ENCODE data around the gene CCIN. TPM values are rescaled to one million over a fixed set of nuclear protein-coding genes. Genes with fewer than 3 reads are reported as not detected.

CCIN gene
- total RNA-seq, 1 experiment from 2014 or later: 0.20 TPM

DNA sequence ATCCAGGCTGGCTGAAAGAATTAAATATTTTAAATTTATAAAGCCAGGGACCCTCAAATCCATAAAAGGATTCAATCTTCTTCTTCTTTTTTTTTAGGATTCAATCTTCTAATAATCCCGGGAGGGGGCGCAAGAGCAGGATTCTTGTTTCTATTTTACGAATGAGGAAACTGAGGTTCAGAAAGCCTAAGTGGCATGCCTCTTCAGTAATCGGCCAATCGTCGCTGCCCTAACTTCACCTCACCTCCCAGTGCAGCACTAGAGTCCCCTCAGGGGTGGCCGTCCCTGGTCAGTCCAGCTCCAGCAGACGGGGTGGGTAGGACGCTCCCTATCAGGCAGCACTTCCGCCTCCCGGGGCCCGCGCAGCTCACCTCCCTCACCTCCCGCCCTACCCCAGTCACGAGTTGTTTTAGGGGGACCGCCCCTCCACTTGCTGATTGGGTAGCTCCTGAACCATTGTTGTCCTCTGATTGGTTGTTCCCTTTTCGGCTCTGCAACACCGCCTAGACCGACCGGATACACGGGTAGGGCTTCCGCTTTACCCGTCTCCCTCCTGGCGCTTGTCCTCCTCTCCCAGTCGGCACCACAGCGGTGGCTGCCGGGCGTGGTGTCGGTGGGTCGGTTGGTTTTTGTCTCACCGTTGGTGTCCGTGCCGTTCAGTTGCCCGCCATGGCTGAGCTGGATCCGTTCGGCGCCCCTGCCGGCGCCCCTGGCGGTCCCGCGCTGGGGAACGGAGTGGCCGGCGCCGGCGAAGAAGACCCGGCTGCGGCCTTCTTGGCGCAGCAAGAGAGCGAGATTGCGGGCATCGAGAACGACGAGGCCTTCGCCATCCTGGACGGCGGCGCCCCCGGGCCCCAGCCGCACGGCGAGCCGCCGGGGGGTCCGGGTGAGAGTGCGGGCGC, 21.5 kb downstream of the CCIN start, which contains the start of gene CLTA (continued):
- TF ChIP-seq POLR2A (IDR thresholded peaks at IDR 0.05; ENCODE audit: borderline replicate concordance, extremely low read depth, insufficient read depth, insufficient read length) (peak; percentile 96), SIN3A (IDR thresholded peaks at IDR 0.05; ENCODE audit: low read depth) (peak; percentile 94), SP1 (IDR thresholded peaks at IDR 0.05; ENCODE audit: low read depth) (peak; percentile 90), ZNF274 (IDR thresholded peaks at IDR 0.05; ENCODE audit: low read depth, low read length) (no peak), RAD21 (IDR thresholded peaks at IDR 0.05; ENCODE audit: low read depth) (peak; percentile 41; the same call in 1 of the 2 replicates)

DNA sequence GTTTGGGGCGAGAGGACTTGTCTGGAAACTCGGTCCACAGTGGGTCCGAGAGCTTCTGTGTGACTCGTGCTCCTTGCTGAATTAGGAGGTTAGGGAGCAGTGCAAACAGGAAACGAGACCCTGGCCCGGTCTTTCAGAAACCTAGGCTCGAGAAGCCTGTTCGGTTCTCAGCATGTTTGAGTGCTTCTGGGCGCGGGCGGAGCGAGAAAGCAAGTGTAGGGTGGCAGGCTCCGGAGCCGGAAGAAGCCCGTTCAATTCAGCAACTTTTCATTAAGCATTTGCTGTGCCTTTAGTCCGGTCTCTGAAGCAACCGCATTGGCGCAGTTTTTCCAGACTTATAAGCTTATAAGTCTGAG, 22.1 kb downstream of the CCIN start:
- Histone ChIP-seq H3K4me1 (ENCODE audit: control insufficient read depth in 1 of 2, insufficient read depth in 2 of 2, low read length in 2 of 2) (peaks cover 12 to 20% of the 10 kb centered on the region in 2 experiments), H3K4me2 (ENCODE audit: low read length) (peak overlapping the region; percentile 86), H3K4me3 (replicated peaks in 1 of 2; ENCODE audit: low read depth in 1 of 2, low read length in 2 of 2) (peak overlapping the region; percentile 87 to 91), H4K20me1 (ENCODE audit: insufficient read depth) (0 out of 2 replicates have a peak, but pooled peaks cover 5% of the 10 kb centered on the region), H2AFZ (ENCODE audit: low read depth, low read length, poor library complexity, severe bottlenecking) (no peak overlapping the region), H3K27me3 (ENCODE audit: insufficient read depth, low read length) (no peaks in the 10 kb centered on the region), H3K9me3 (ENCODE audit: control insufficient read depth in 1 of 2, insufficient read depth in 1 of 2, low read depth in 1 of 2, low read length in 2 of 2) (no peaks in the 10 kb centered on the region), H3K27ac (ENCODE audit: low read depth, low read length) (peak overlapping the region; percentile 80), H3K9me2 (ENCODE audit: insufficient read depth) (no peaks in the 10 kb centered on the region), H3K36me3 (ENCODE audit: control insufficient read depth in 1 of 2, insufficient read depth in 2 of 2, low read length in 2 of 2) (peaks cover 0 to 10% of the 10 kb centered on the region in 2 experiments; a peak in 2 of 4 replicates), H3K79me2 (ENCODE audit: insufficient read depth, low read length) (peaks cover 50% of the 10 kb centered on the region), H3K9ac (ENCODE audit: low read length) (peak overlapping the region; percentile 89)
- TF ChIP-seq ZFX (IDR thresholded peaks at IDR 0.05) (peak; percentile 43), TCF7L2 (IDR thresholded peaks at IDR 0.05; ENCODE audit: borderline replicate concordance, extremely low read depth, insufficient read depth, insufficient read length) (no peak)
- ChIA-PET RAD21 (ENCODE audit: low non-redundant PET in 1 of 2, low total read pairs in 2 of 2, uncharacterized antibody in 2 of 2, unreplicated experiment in 2 of 2) (no interaction called here), POLR2A (interaction anchor here (1.0 to 2.5 kb wide), 4 partner anchors 10 to 55 kb away, joined by 3 to 13 read pairs (median 6); partner anchors contain the start of gene GLIPR2), CTCF (interaction anchor here (1.0 to 2.6 kb wide), 8 partner anchors 10 to 259 kb away, joined by 3 to 22 read pairs (median 6); no protein-coding TSS in a partner anchor)
- no peak for ATAC-seq
- no TSS peak for BruUV-seq (replicated peaks)
- intact Hi-C loops (cut with micrococcal nuclease): no loop called here
- DNase-seq (ENCODE audit: low read depth, low spot score): no peak

Data from HCT116 (cell line).